Measurements from ENCODE around the gene BIRC7.

The BIRC7 gene

DNA sequence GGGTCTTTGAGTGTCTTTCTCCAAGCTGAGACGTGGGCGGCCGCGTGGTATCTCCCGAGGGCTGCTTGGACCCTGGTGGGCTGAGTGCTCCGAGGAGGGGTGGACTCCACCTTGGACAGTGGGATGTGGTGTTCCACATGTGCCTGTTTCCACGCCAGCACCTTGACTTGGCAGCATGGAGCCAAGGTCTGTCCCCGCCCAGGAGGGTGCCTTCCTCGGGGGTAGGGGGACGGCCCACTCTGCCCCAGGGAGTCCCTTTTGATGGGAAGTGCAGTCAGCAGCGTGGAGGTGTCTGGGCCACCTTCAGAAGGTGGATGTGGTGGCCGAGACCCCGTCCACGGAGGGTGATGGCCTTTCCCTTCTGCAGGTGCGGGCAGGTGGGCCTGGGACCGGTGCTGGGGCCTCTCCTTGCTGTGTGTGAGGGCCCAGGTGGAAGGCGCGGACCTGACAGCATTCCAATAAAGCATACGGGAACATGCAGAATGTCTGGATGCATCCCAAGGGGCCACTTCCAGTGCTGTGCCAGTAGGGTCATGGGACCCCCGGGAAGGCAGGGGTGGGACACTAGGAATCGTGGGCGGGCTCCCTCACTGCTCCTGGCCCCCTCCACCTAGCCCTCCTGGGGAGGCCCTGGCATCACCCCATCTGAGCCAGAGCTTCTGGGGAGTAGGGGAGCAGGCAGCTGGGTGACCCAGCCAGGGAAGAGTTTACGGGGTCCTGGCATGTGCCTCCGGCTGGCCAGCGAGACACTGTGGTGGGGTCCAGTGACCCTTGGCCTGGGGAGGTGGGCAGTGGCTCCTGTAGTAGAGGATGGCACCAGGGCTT is 53.8 kb downstream of the BIRC7 start:
- Histone ChIP-seq H3K9ac (ENCODE audit: insufficient read length, low read depth) (no peak overlapping the region), H3K36me3 (ENCODE audit: insufficient read depth, insufficient read length, low read length) (peaks cover 77% of the 10 kb centered on the region), H3K9me3 (ENCODE audit: insufficient read depth, low read length) (no peaks in the 10 kb centered on the region), H3K27me3 (ENCODE audit: insufficient read depth, insufficient read length) (no peaks in the 10 kb centered on the region), H3K4me3 (ENCODE audit: insufficient read length, low read depth) (no peak overlapping the region), H3K4me1 (ENCODE audit: insufficient read depth, insufficient read length) (peaks cover 23% of the 10 kb centered on the region)
- no peak for DNase-seq (ENCODE audit: low read depth, low spot score)
- TF ChIP-seq SUZ12 (IDR thresholded peaks at IDR 0.05; ENCODE audit: extremely low read depth, insufficient read depth, insufficient read length) (no peak), YY1 (IDR thresholded peaks at IDR 0.05; ENCODE audit: insufficient read depth, insufficient read length) (no peak), ZNF274 (IDR thresholded peaks at IDR 0.05; ENCODE audit: low read depth, low read length) (no peak)

Measured in NT2/D1 (cell line).